Natural killer cell (primary cell): ENCODE data around the gene PCDHGA4. TPM values are rescaled to one million over a fixed set of nuclear protein-coding genes. Genes with fewer than 3 reads are reported as not detected.
A peak's percentile ranks its signal among the peaks of the same experiment; 100 is the strongest.
"Not testable (repeated sequence)": the region's sequence is repeated elsewhere in the genome, so short reads cannot be mapped to it uniquely, and the experiment has no call there.

ENCODE experiments used
- ATAC-seq, 3 donors: fragments of 150-1000 bp in 2 of 3; fragments of 200-7000 bp in 1 of 3; cut with Tn5 transposase; 1 replicate in 1 of 3; 2 replicates in 2 of 3; pipeline ENCODE4 v1.10.0; 2021; ENCODE audit warnings: mild to moderate bottlenecking in 2 of 3, moderate library complexity in 2 of 3
- DNase-seq, 2 donors: peaks; one replicate each; pipeline versions ENCODE4 v3.0.0 to v3.0.0-alpha.2; 2013 to 2021; ENCODE audit warnings: mixed read lengths in 1 of 2
- H3K27ac ChIP-seq: one replicate; pipeline ENCODE4 v1.5.1; 2013; ENCODE audit warnings: mild to moderate bottlenecking, low read length
- H3K27me3 ChIP-seq: one replicate; pipeline ENCODE4 v1.6.1; 2013; ENCODE audit warnings: low read length; ENCODE audit not compliant: control insufficient read depth, insufficient read depth
- H3K36me3 ChIP-seq: one replicate; pipeline ENCODE4 v1.6.1; 2013; ENCODE audit warnings: low read length; ENCODE audit not compliant: control insufficient read depth, insufficient read depth
- H3K4me1 ChIP-seq: one replicate; pipeline ENCODE4 v1.6.1; 2013; ENCODE audit warnings: low read length; ENCODE audit not compliant: control insufficient read depth, insufficient read depth
- H3K4me3 ChIP-seq: one replicate; pipeline ENCODE4 v1.5.1; 2013; ENCODE audit warnings: low read length
- H3K9me3 ChIP-seq: one replicate; pipeline ENCODE4 v1.6.1; 2013; ENCODE audit warnings: low read length; ENCODE audit not compliant: control insufficient read depth, insufficient read depth
- H3K27ac Mint-ChIP-seq, 2 donors: one replicate each; pipeline ENCODE4 v1.8.0; 2022; ENCODE audit warnings: mild to moderate bottlenecking in 2 of 2, mixed read lengths in 2 of 2, moderate library complexity in 1 of 2
- H3K27me3 Mint-ChIP-seq, 2 donors: one replicate each; pipeline ENCODE4 v1.8.0; 2022; ENCODE audit warnings: low read depth in 2 of 2, mixed read lengths in 2 of 2
- H3K36me3 Mint-ChIP-seq: one replicate; pipeline ENCODE4 v1.8.0; 2022; ENCODE audit warnings: mixed read lengths
- H3K4me1 Mint-ChIP-seq, 2 donors: one replicate each; pipeline ENCODE4 v1.8.0; 2022; ENCODE audit warnings: mixed read lengths in 2 of 2
- H3K4me3 Mint-ChIP-seq: one replicate; pipeline ENCODE4 v1.8.0; 2022; ENCODE audit warnings: mild to moderate bottlenecking, moderate library complexity, mixed read lengths
- H3K9me3 Mint-ChIP-seq, 2 donors: one replicate each; pipeline ENCODE4 v1.8.0; 2022; ENCODE audit warnings: mixed read lengths in 2 of 2
- WGBS: methylation state at CpG from one replicate; pipeline ENCODE4 v1.1.7; 2013; ENCODE audit warnings: missing lambda C conversion rate; ENCODE audit not compliant: insufficient coverage; 5-methylcytosine and 5-hydroxymethylcytosine counted together
- intact Hi-C: fragments of 100-400 bp; cut with micrococcal nuclease; formaldehyde crosslinking; loops from one replicate; pipeline ENCODE4 v1.14.2; 2022
- total RNA-seq, 4 donors: library from RNA; stranded (reverse); fragments of 120-200 nt in 1 of 4; gene quantifications; one replicate each; pipeline versions ENCODE4 v1.2.3 to v1.2.4, GENCODE V29; 2013 to 2022
- TF ChIP-seq, protein P1 (sequence below): fragments of 200-600 bp; IDR thresholded peaks from one replicate; pipeline ENCODE4 v1.8.0; 2022; ENCODE audit warnings: antibody characterized with exemption

Gene PCDHGA4
- total RNA-seq, 3 donors from 2014 or later (not counting 1 experiment from before 2014, with no cell fraction given), result 0.24 to 0.30 TPM; not detected in 1

- Histone ChIP-seq H3K4me3 (no peak overlapping the region), H3K4me1 (no peaks in the 10 kb centered on the region), H3K9me3 (peaks cover 27% of the 10 kb centered on the region), H3K27me3 (peaks cover 34% of the 10 kb centered on the region), H3K27ac (no peak overlapping the region), H3K36me3 (no peaks in the 10 kb centered on the region)
- 45% methylated on average over 20 of the region's 20 CpGs for WGBS
- TF ChIP-seq, protein P1, sequence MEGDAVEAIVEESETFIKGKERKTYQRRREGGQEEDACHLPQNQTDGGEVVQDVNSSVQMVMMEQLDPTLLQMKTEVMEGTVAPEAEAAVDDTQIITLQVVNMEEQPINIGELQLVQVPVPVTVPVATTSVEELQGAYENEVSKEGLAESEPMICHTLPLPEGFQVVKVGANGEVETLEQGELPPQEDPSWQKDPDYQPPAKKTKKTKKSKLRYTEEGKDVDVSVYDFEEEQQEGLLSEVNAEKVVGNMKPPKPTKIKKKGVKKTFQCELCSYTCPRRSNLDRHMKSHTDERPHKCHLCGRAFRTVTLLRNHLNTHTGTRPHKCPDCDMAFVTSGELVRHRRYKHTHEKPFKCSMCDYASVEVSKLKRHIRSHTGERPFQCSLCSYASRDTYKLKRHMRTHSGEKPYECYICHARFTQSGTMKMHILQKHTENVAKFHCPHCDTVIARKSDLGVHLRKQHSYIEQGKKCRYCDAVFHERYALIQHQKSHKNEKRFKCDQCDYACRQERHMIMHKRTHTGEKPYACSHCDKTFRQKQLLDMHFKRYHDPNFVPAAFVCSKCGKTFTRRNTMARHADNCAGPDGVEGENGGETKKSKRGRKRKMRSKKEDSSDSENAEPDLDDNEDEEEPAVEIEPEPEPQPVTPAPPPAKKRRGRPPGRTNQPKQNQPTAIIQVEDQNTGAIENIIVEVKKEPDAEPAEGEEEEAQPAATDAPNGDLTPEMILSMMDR, result no peak
- intact Hi-C loops, result no loop called here
- peaks cover 34% of the 10 kb centered on the region for H3K36me3 Mint-ChIP-seq
- H3K27me3 Mint-ChIP-seq, result peaks cover 50 to 86% of the 10 kb centered on the region in 2 donors
- H3K9me3 Mint-ChIP-seq, result peaks cover 6 to 8% of the 10 kb centered on the region in 2 donors
- ATAC-seq (no peak), DNase-seq (no peak)
- no peaks in the 10 kb centered on the region for H3K4me1 Mint-ChIP-seq
- H3K27ac Mint-ChIP-seq, result no peak overlapping the region
- H3K4me3 Mint-ChIP-seq, result no peak overlapping the region
Measured at GRCh38 chr5:141345327-141345726, 9.5 kb upstream of the PCDHGA4 start.

DNA sequence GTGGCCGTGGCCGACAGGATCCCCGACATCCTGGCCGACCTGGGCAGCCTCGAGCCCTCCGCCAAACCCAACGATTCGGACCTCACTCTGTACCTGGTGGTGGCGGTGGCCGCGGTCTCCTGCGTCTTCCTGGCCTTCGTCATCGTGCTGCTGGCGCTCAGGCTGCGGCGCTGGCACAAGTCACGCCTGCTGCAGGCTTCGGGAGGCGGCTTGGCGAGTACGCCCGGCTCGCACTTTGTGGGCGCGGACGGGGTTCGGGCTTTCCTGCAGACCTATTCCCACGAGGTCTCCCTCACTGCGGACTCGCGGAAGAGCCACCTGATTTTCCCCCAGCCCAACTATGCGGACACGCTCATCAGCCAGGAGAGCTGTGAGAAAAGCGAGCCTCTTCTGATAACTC, 8.8 kb upstream of the PCDHGA4 start:
- ATAC-seq, H3K4me1 ChIP-seq, H3K4me1 Mint-ChIP-seq, intact Hi-C loops, H3K4me3 ChIP-seq, H3K27ac Mint-ChIP-seq, H3K27ac ChIP-seq, H3K36me3 ChIP-seq, H3K9me3 Mint-ChIP-seq, DNase-seq, H3K4me3 Mint-ChIP-seq: not testable (repeated sequence)
- peaks cover 39% of the 10 kb centered on the region for H3K27me3 ChIP-seq
- 45% methylated on average over 20 of the region's 35 CpGs for WGBS
- H3K36me3 Mint-ChIP-seq, result peaks cover 38% of the 10 kb centered on the region
- peaks cover 30% of the 10 kb centered on the region for H3K9me3 ChIP-seq
- peaks cover 51 to 86% of the 10 kb centered on the region in 2 donors for H3K27me3 Mint-ChIP-seq

DNA sequence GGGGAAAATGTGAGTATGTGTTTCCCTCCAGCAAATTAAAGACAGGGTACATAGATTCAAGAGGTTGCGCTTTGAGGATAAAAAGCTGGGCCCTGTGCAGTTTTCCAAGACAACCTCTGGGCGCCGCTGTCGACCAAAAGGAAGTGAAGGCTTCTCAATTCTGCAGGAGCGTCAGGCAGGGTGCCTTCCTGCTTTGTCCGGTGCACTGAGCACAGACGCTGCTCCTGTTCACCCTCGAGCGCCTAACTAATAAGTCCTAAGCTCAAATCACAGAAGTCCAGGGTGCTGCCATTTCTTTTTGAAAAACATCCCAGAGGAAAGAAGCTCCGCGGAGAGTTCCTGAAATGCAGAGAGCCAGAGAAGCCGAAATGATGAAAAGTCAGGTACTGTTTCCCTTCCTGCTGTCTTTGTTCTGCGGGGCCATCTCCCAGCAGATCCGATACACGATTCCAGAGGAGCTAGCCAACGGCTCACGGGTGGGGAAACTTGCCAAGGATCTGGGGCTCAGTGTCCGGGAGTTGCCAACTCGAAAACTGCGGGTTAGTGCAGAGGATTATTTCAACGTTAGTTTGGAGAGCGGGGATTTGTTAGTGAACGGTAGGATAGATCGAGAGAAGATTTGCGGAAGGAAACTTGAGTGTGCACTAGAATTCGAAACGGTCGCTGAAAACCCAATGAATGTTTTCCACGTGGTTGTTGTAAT, 4.8 kb upstream of the PCDHGA4 start, which contains the start of gene PCDHGB1:
Gene PCDHGB1, plus strand, starts transcription at position 183 of the 703 bp plus-strand sequence. Its CDS starts 162 bp downstream, at position 345.
- H3K27me3 Mint-ChIP-seq, result peaks cover 50 to 78% of the 10 kb centered on the region in 2 donors
- H3K27ac Mint-ChIP-seq, result no peak within 1 kb of the TSS
- TF ChIP-seq, protein P1, result no peak
- WGBS, result 29% methylated on average over 29 of the region's 29 CpGs
- DNase-seq (peak in 1 of 2 donors; percentile 52), ATAC-seq (peak in 2 of 3 donors; percentile 55 to 65)
- H3K36me3 Mint-ChIP-seq, result peaks cover 25% of the 10 kb centered on the region
- H3K4me3 Mint-ChIP-seq, result peak within 1 kb of the TSS; percentile 25
- Histone ChIP-seq H3K27me3 (peaks cover 39% of the 10 kb centered on the region), H3K27ac (no peak within 1 kb of the TSS), H3K4me1 (peaks cover 3% of the 10 kb centered on the region), H3K9me3 (peaks cover 31% of the 10 kb centered on the region), H3K36me3 (no peaks in the 10 kb centered on the region), H3K4me3 (no peak within 1 kb of the TSS)
- intact Hi-C loops, result no loop called here
- H3K4me1 Mint-ChIP-seq, result no peaks in the 10 kb centered on the region
- H3K9me3 Mint-ChIP-seq, result peaks cover 6 to 8% of the 10 kb centered on the region in 2 donors

DNA sequence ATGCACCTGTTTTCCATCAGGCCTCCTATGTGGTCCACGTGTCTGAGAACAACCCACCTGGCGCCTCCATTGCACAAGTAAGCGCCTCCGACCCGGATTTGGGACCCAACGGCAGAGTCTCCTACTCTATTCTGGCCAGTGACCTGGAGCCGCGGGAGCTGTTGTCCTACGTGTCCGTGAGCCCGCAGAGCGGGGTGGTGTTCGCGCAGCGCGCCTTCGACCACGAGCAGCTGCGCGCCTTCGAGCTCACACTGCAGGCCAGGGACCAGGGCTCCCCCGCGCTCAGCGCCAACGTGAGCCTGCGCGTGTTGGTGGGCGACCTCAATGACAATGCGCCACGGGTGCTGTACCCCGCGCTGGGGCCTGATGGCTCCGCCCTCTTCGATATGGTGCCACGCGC, 3.2 kb upstream of the PCDHGA4 start:
- Mint-ChIP-seq H3K9me3 (peaks cover 3 to 8% of the 10 kb centered on the region in 2 donors), H3K4me1 (no peaks in the 10 kb centered on the region), H3K4me3 (no peak overlapping the region), H3K36me3 (peaks cover 21% of the 10 kb centered on the region), H3K27ac (no peak overlapping the region), H3K27me3 (peaks cover 52 to 78% of the 10 kb centered on the region in 2 donors)
- H3K4me3 ChIP-seq, result no peak overlapping the region
- peaks cover 5% of the 10 kb centered on the region for H3K4me1 ChIP-seq
- ATAC-seq (no peak), DNase-seq (no peak)
- intact Hi-C loops, result no loop called here
- H3K27me3 ChIP-seq, result peaks cover 52% of the 10 kb centered on the region
- no peak overlapping the region for H3K27ac ChIP-seq
- WGBS, result 45% methylated on average over 28 of the region's 36 CpGs
- TF ChIP-seq, protein P1, result no peak
- H3K36me3 ChIP-seq, result no peaks in the 10 kb centered on the region
- H3K9me3 ChIP-seq, result peaks cover 30% of the 10 kb centered on the region
